Measurements from ENCODE around the gene RRAGD. TPM values are rescaled to one million over a fixed set of nuclear protein-coding genes. Genes with fewer than 3 reads are reported as not detected.

The RRAGD gene
- polyA plus RNA-seq, 1 of the 3 experiments (the other 2 are of a cell fraction): 0.07 TPM

DNA sequence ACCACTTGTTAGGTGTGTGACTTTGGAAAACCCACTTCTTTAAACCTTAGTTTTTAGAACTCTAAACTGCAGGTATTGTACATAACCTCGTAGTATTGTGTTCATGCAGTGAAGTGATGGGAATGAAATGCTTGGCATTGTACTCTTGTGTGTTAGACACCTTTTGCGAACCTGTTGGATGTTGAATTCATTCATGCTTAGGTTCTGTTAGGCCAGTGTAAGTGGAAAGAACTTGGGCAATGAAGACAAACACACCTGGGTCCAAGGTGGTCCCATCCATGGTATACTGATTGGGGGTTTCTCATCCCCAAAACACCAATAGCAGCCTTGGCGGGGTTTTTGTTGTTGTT lies 22.1 kb upstream of the RRAGD start (continued):
- TF ChIP-seq ZBTB33 (IDR thresholded peaks at IDR 0.05; ENCODE audit: borderline replicate concordance, low read depth): no peak
- no peak for TF ChIP-seq MEF2A (IDR thresholded peaks at IDR 0.05; ENCODE audit: borderline replicate concordance, low read depth)
- no peak for TF ChIP-seq NRF1 (IDR thresholded peaks at IDR 0.05; ENCODE audit: low read depth, low read length)

DNA sequence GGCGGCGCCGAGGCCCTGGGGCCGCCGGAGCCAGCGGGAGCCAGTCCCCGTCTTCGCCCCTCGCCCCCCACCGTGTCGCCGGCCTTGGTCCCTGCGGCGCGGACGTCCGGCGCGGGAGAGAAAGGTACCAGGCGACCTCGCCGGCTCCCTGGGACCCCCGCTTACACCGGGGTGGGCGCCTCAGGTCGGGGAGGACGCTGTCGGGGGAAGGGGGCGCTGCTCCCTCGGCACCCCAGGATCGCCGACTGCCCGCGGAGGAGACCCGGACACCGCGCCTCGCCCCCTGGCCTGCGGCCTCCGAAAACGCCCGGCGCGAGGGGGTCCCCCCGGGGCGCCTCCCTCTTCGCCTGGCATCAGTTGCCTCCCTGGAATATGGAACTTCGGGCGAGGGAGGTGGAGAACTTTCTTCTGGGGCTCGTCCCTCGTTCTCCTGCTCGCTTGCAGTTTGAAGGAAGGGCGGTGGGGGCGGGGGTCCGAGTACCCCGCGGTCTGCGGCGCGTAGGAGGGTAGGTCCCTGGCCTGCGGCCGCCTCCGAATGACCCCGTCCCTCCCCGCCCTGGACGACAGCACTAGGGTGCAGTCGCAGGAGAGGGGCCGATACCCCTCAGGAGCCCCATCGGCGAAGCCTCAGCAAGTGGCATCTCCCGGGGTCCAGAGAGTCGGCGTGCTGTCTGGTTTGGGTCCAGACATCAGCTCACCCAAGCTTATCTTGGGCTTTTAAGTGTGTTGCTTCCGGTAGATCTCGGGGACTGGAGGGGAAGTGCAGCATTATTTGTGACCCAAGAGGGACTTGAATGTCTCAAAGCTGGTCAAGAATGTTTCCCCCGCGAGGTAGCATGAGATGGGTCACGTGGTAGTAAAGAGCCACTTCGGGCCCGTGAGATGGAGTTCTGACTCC lies 21.4 kb upstream of the RRAGD start:
- Histone ChIP-seq H3K9me2 (no peaks in the 10 kb centered on the region), H3K9me3 (no peaks in the 10 kb centered on the region), H3K79me2 (ENCODE audit: insufficient read depth) (no peaks in the 10 kb centered on the region), H3K4me1 (ENCODE audit: control insufficient read depth in 1 of 2, insufficient read depth in 2 of 2, low read depth in 1 of 2, low read length in 1 of 2) (peaks cover 7 to 9% of the 10 kb centered on the region in 2 experiments; a peak in 2 of 4 replicates), H4K20me1 (ENCODE audit: insufficient read depth) (no peaks in the 10 kb centered on the region), H3K27me3 (ENCODE audit: insufficient read depth) (no peaks in the 10 kb centered on the region), H2AFZ (ENCODE audit: low read depth) (peak overlapping the region; percentile 76), H3K27ac (ENCODE audit: low read depth in 2 of 2, low read length in 1 of 2) (no peak overlapping the region; a peak in 1 of 4 replicates), H3K36me3 (replicated peaks in 1 of 2; ENCODE audit: control insufficient read depth in 1 of 2, insufficient read depth in 2 of 2, low read length in 1 of 2) (no peaks in the 10 kb centered on the region), H3K4me3 (ENCODE audit: low read depth in 2 of 2, low read length in 1 of 2) (peak overlapping the region; percentile 70 to 71), H3F3A (replicated peaks; ENCODE audit: insufficient read depth) (no peaks in the 10 kb centered on the region), H3K9ac (peak overlapping the region; percentile 57), H3K4me2 (peak overlapping the region; percentile 89)
- CTCF ChIA-PET: interaction anchor here (0.7 to 3.8 kb wide), 16 partner anchors 10 to 359 kb away, joined by 3 to 35 read pairs (median 4); partner anchors contain the start of gene LYRM2
- WGBS (ENCODE audit: low lambda C conversion rate): 36% methylated on average over 9 of the region's 80 CpGs
- POLR2A ChIA-PET: interaction anchor here (1.1 kb wide), 1 partner anchor 204 kb away, joined by 5 read pairs; no protein-coding TSS in a partner anchor
- TF ChIP-seq ELF1 (IDR thresholded peaks at IDR 0.05) (no peak), SMC3 (IDR thresholded peaks at IDR 0.05; ENCODE audit: low read depth, low read length) (no peak), IRF3 (IDR thresholded peaks at IDR 0.05; ENCODE audit: low read depth, low read length) (no peak), NFIC (IDR thresholded peaks at IDR 0.05; ENCODE audit: borderline replicate concordance) (no peak), CTCF (IDR thresholded peaks at IDR 0.05) (no peak), CHD2 (IDR thresholded peaks at IDR 0.05; ENCODE audit: low read length, partially characterized antibody) (no peak), FOSL2 (IDR thresholded peaks at IDR 0.05; ENCODE audit: borderline replicate concordance, low read depth) (no peak), FOXJ3 (CRISPR knock-in tag; IDR thresholded peaks at IDR 0.05) (no peak), MEF2A (IDR thresholded peaks at IDR 0.05; ENCODE audit: borderline replicate concordance, low read depth) (no peak), PBX3 (IDR thresholded peaks at IDR 0.05) (no peak)
- TF ChIP-seq, protein P1, sequence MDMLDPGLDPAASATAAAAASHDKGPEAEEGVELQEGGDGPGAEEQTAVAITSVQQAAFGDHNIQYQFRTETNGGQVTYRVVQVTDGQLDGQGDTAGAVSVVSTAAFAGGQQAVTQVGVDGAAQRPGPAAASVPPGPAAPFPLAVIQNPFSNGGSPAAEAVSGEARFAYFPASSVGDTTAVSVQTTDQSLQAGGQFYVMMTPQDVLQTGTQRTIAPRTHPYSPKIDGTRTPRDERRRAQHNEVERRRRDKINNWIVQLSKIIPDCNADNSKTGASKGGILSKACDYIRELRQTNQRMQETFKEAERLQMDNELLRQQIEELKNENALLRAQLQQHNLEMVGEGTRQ (IDR thresholded peaks at IDR 0.05; ENCODE audit: borderline replicate concordance, low read depth, low read length): no peak
- no peak for DNase-seq
